Rectal smooth muscle tissue (tissue), 1 donor: Measurements from ENCODE around the gene FIBP.

Experiments used
- H3K27ac ChIP-seq: one replicate; pipeline ENCODE4 v1.7.0; 2013; ENCODE audit warnings: low read depth, low read length, inconsistent platforms
- H3K27me3 ChIP-seq: one replicate; pipeline ENCODE4 v1.7.0; 2013; ENCODE audit warnings: low read length; ENCODE audit not compliant: control insufficient read depth, insufficient read depth
- H3K36me3 ChIP-seq: one replicate; pipeline ENCODE4 v1.7.0; 2013; ENCODE audit warnings: low read length; ENCODE audit not compliant: control insufficient read depth, insufficient read depth
- H3K4me1 ChIP-seq: one replicate; pipeline ENCODE4 v1.7.0; 2013; ENCODE audit warnings: low read length; ENCODE audit not compliant: control insufficient read depth, insufficient read depth
- H3K4me3 ChIP-seq: one replicate; pipeline ENCODE4 v1.7.0; 2013; ENCODE audit warnings: low read length
- H3K9ac ChIP-seq: one replicate; pipeline ENCODE4 v1.7.0; 2013; ENCODE audit warnings: low read length

Gene FIBP

DNA sequence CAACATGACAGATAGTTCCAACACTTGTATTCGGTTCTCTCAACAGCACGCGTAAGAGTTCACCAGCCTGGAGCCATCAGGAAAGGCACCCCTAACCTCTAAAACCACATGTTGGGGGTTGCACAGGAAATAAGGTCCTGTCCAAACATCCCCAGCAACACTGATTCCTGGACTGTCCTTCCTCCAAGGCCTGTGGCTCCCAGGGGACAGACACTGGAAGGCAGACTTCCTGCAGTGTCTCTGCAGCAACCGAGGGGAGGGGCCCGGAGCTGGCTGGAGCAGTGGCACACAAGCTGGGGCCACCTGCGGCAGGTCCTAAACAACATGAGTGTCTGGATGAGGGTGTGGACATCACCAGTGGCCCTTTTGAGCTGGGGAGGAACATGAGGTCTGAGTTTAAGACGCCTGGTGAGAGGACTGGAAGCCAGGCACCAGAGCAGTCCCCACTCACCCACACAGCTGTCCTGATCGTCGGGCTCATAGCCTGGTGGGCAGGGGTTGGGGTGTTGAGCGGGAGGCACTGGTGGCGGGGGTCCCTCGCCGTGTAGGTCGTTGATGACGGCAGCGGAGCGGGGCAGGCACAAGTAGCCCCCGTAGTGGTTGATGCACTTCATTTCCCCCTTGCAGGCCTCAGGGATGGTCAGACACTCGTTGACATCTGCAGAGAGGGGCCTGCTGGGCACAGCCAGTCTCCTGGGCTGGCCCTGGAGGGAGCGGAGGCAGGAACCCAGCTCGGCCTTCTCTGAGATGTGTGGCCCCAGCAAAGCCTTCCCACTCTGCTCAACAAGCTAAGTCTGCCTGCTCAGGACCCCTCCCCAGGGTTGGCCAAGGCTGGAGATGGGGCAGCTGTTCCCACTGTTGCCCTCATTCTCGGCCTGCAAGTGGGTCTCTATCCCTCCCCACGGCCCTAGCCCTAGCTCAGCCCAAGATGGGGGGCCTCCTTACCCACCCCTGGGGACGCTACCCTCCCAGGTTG is 17.3 kb downstream of the FIBP start:
- Histone ChIP-seq H3K27me3 (no peaks in the 10 kb centered on the region), H3K9ac (no peak overlapping the region), H3K27ac (peak overlapping the region; percentile 93), H3K4me1 (peaks cover 8% of the 10 kb centered on the region), H3K36me3 (peaks cover 5% of the 10 kb centered on the region), H3K4me3 (peak overlapping the region; percentile 68)

DNA sequence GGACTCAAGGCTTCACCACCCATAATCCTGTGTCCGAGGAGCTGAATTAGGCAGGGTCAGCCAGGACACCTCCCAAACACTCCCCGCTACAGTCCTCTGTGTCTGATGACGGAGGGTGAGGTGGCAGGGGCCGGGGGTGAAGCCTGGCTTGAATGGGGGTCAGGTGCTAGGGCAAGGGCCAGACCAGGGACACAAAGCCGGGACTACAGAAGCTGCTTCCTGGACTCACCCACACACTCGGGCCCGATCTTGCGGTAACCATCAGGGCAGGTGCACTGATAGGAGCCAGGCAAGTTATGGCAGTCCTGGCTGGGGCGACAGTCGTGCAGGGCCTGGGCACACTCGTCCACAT is 18.0 kb downstream of the FIBP start:
- H3K4me3 ChIP-seq: no peak overlapping the region
- peak overlapping the region; percentile 24 for H3K27ac ChIP-seq
- H3K4me1 ChIP-seq: peaks cover 8% of the 10 kb centered on the region

DNA sequence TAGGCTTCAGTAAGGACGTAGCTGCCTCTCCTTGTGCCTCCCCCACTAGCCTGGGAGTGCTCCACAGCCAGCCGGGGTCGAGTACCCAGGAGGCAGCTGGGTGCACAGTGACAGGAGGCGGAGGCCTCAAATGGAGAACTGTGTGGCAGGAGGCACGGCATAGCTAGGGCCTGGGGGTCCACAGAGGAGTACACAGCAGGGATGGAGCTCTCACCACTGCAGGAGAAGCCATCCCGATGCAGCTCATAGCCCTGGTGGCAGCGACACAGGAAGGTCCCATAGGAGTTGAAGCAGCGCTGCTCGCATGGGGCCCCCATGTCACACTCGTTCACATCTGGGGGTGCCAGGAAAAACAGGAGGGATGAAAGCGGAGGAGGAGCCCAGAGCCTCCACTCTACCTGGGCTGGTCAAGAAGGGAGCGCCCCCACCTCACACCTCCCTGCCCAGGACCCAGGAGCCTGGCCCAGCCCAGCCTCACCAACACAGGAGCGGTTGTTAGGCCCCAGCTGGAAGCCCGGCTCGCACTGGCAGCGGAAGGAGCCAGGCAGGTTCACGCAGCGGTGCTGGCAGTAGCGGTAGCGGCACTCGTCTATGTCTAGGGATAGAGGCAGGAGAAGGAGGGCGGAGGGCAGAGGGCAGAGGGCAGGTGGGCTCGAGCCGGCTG is 18.5 kb downstream of the FIBP start:
- H3K4me3 ChIP-seq: no peak overlapping the region
- H3K9ac ChIP-seq: no peak overlapping the region
- peaks cover 8% of the 10 kb centered on the region for H3K4me1 ChIP-seq
- peaks cover 9% of the 10 kb centered on the region for H3K36me3 ChIP-seq
- no peak overlapping the region for H3K27ac ChIP-seq
- H3K27me3 ChIP-seq: no peaks in the 10 kb centered on the region

More for the DNA sequence above, 18.0 kb downstream of the FIBP start:
- Histone ChIP-seq H3K27me3 (no peaks in the 10 kb centered on the region), H3K36me3 (peaks cover 7% of the 10 kb centered on the region), H3K9ac (no peak overlapping the region)

DNA sequence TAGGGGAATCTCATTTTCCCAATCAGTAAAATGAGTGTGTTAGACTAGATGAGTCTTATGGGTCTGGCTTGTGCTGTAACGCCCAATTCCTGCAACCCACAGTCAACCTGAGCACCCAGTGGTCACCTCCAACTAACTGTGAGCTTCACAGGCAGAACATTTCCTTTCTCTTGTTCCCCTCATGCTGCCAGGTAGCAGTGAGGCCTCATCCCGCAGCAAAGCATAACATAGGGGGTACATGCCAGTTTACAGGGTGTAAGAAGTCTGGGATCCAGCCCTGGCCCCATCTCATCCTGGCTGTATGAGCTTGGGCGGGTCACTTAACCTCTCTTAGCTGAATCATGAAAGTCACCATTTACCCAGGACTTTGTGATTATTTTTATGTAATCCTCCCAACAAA is 19.4 kb downstream of the FIBP start:
- peaks cover 18% of the 10 kb centered on the region for H3K36me3 ChIP-seq
- H3K4me1 ChIP-seq: peaks cover 8% of the 10 kb centered on the region
- H3K9ac ChIP-seq: no peak overlapping the region
- no peaks in the 10 kb centered on the region for H3K27me3 ChIP-seq
- H3K4me3 ChIP-seq: no peak overlapping the region
- no peak overlapping the region for H3K27ac ChIP-seq

DNA sequence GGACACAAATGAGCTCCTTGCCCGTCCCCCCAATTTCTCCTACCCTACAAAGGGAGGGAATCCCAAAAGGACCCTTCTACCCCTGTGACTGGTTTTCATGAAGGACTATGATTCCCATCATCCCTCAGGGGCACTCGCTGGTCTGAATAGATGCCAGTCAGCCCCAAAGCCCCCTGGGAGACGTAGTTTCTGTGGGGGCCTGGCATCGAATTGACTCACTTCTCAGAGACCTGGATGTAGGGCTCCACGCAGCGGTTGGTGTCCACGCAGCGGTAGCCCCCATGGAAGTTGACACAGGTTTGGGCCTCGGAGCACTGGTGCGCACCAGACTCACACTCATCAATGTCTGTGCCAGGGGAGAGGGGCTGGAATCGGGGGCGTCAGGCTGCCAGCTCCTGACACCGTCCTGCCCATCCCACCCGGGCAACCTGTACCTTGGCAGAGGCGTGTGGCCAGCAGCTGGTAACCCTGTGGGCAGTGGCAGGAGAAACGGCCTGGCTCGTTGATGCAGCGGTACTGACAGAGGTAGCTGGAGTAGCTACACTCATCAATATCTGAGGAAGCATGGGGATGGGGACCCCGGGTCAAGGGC is 20.1 kb downstream of the FIBP start:
- Histone ChIP-seq H3K27ac (peak overlapping the region; percentile 9), H3K4me3 (no peak overlapping the region), H3K4me1 (peaks cover 8% of the 10 kb centered on the region), H3K9ac (no peak overlapping the region), H3K36me3 (peaks cover 23% of the 10 kb centered on the region), H3K27me3 (no peaks in the 10 kb centered on the region)

DNA sequence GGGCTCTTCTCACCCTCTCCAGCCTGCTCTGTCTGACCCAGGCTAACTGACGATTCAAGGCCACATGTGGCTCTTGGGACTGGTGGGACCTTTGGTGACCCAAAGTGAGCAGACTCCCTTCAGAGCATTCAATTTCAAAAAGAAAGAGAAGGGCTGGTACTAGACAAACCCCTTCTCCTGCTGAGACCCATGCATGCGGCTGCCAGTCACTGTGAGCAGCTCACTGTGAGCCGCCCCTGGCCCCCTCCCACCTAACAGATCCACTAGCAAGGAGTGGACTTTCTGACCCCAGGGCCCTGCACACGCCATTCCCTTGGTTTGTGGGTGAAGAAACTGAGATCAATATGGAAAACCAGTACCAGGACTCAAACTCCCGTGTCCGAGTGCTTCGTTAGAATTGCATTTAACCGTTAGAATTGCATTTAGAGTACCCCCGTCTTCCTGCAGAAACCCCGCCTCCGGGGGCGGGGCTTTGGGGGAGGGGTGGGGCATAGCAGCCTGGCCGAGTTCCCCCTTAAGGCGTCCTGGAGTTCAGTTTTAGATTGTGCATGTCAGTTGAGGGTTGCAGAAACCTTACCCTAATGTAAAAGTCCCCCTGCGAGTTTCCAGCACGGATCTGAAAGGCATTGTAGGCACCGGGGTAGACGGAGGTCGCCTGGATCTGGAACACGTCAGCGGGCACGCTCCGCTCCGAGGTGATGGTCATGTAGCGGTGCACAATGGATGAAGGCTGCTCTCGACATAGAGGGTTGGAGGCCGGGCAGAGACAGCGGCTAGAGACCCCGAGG is 20.8 kb downstream of the FIBP start:
- H3K36me3 ChIP-seq: peaks cover 25% of the 10 kb centered on the region
- no peak overlapping the region for H3K4me3 ChIP-seq
- peak overlapping the region; percentile 2 for H3K27ac ChIP-seq
- peaks cover 8% of the 10 kb centered on the region for H3K4me1 ChIP-seq
- no peak overlapping the region for H3K9ac ChIP-seq
- H3K27me3 ChIP-seq: no peaks in the 10 kb centered on the region

DNA sequence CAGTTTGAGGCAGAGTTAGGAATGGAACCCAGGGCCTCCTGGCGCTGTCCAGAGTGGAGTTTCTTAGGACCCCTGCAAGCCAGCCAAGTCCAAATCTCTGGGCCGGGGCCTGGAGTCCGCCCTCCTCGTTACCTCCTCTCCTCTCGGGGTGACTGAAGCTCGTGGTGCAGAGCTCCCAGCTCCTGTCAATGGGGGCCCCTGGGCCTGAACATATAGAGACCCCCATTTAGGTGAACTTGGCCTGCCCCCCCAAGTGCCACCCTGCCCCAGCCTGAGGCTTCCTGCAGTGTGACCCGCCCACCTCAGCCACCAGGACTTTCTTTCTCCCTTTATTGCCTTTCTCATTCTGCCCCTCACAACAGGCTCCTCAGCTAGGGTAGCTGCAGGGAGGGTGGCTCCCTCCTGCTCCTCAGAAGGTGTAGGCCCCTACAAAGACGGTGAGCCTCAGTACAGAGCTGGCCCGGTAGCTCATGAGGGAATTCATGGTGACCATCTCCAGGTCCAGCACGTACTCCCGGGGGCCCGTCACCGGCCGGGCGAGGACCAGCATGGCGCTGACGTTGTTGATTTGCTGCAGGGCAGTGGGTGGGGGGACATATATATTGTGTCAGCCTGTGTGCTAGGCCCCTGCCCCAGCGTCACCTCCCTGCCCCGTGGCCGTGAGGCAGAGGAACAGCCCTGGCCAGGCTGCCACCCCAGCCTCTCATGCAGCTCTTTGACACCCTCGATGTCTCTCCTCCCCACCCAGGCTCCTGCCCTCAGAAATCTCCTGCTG is 21.6 kb downstream of the FIBP start:
- Histone ChIP-seq H3K27me3 (no peaks in the 10 kb centered on the region), H3K36me3 (peaks cover 29% of the 10 kb centered on the region), H3K4me3 (no peak overlapping the region), H3K27ac (no peak overlapping the region), H3K4me1 (peaks cover 7% of the 10 kb centered on the region), H3K9ac (no peak overlapping the region)

DNA sequence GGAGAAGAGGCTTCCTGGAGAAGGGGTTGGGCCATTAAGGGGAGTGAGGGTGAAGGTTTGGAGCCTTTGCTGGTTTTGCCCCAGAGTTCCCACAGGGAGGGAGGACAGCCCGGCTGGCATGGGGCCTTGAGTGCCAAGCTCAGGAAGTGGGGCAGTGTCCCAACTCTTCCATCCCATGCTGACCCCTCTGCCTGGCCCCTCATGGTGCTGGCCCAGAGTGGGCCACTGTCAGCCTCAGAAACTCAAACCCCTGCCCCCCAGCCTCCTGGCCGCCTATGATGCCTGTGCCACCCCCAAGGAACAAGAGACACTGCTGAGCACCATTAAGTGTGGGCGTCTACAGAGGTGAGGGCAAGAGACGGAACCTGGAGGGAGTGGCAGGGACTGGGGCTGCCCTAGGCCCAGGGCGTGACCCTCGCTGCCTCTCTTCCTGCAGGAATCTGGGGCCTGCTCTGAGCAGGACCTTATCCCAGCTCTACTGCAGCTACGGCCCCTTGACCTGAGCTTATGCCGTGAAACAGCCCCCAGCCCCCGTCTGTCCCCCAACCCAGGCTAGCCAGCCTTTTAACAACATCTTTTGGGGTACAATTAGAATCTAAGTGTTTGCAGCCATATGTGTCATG is 22.6 kb downstream of the FIBP start:
- no peak overlapping the region for H3K9ac ChIP-seq
- H3K27me3 ChIP-seq: no peaks in the 10 kb centered on the region
- H3K4me3 ChIP-seq: no peak overlapping the region
- H3K4me1 ChIP-seq: peaks cover 9% of the 10 kb centered on the region
- H3K36me3 ChIP-seq: peaks cover 29% of the 10 kb centered on the region
- no peak overlapping the region for H3K27ac ChIP-seq

DNA sequence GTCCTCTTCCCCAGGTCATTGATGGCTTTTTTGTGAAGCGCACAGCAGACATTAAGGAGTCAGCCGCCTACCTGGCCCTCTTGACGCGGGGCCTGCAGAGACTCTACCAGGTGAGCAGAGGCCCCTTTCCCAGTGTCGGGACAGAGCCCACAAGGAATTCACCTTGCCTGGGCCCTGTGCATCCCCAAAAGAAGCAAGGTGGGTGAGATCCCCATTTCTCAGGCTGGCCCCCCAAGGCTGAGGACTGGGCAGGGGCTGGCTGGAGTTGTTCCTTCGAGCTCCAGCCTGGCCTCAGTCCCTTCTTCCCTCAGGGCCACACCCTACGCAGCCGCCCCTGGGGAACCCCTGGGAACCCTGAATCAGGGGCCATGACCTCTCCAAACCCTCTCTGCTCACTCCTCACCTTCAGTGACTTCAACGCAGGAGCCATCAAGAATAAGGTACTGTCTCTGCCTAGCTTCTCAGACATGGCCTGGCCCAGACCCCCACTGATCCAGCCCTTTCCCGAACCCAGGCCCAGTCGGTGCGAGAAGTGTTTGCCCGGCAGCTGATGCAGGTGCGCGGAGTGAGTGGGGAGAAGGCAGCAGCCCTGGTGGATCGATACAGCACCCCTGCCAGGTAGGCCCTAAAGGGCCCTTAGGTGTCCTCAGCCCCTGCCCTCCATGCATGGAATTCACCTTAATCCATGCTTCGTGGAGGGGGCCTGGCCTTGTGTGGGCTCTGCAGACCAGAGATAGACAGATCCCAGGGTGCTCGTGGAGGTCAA is 23.4 kb downstream of the FIBP start:
- no peaks in the 10 kb centered on the region for H3K27me3 ChIP-seq
- no peak overlapping the region for H3K4me3 ChIP-seq
- peaks cover 29% of the 10 kb centered on the region for H3K36me3 ChIP-seq
- no peak overlapping the region for H3K27ac ChIP-seq
- peaks cover 11% of the 10 kb centered on the region for H3K4me1 ChIP-seq
- no peak overlapping the region for H3K9ac ChIP-seq

DNA sequence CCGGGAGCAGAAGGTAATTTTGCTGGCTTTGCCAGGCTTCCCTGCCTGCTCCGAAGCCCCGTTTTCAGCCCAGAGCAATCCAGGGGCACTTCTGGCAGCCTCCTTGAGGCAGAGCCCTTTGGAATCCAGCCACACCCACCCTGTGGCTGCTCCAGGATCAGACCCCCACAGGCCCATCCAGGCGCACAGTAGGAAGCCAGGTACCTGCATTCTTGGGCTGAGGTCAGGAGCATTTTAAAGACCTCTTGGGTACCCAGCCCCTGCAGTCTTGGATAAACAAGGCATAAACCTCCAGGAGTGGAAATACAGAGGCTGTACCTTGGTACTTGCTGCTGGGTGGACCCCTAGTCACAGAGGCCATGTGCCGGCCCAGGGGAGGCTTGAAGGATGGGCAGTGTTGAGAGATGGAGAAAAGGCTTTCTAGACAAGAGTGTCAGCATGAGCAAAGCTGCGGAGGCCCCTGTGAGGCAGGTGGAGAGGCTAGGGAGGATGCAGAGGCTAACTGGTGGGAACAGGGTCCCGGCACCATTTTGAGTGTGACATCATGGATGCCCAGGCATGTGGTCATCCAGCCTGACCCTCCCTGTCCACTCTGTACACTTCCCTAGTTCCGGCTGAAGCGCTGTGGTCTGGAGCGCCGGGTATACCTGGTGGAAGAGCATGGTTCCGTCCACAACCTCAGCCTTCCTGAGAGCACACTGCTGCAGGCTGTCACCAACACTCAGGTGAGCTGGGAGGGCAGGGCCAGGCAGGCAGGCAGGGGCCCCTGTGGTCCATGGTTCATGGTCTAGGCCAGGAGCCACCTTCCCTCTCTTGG is 24.2 kb downstream of the FIBP start:
- H3K4me3 ChIP-seq: no peak overlapping the region
- no peak overlapping the region for H3K9ac ChIP-seq
- peaks cover 15% of the 10 kb centered on the region for H3K4me1 ChIP-seq
- H3K27me3 ChIP-seq: no peaks in the 10 kb centered on the region
- no peak overlapping the region for H3K27ac ChIP-seq
- peaks cover 24% of the 10 kb centered on the region for H3K36me3 ChIP-seq
